GM10266 (cell line): ENCODE results near the gene MYCBP.
A peak's percentile ranks its signal among the peaks of the same experiment; 100 is the strongest.

ENCODE experiments used
- DNase-seq: peaks from one replicate; pipeline ENCODE4 v3.0.0; 2012; ENCODE audit errors: extremely low spot score
- TF ChIP-seq, protein P1 (sequence below): IDR thresholded peaks from 2 replicates; pipeline ENCODE4 v1.5.1; 2012; ENCODE audit warnings: mild to moderate bottlenecking, low read depth; ENCODE audit not compliant: control insufficient read depth, insufficient read depth; ENCODE audit errors: missing control alignments

MYCBP gene

DNA sequence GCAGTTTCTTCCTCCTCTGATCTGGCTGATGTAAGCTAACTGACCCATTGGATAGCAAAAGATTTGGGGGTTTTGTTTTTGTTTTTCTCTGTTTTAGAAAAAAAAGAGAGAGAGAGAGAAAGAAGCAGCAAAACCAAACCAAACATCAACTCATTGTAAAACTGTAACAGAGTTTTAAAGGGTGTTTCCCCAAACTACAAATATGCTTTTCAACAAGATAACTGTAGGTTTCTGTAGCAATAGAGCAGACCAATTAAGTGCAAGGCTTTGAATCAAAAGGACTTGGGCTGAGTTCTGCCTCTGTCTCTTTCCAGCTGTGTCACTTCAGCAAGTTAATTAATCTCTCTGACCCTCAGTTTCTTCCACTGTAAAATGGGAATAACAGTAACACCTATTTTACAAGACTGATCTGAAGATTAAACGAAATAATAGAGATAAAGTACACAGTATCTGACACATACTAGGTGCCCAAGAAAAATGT, 58.1 kb downstream of the MYCBP start:
- peak; percentile 47 for DNase-seq
- TF ChIP-seq, protein P1, sequence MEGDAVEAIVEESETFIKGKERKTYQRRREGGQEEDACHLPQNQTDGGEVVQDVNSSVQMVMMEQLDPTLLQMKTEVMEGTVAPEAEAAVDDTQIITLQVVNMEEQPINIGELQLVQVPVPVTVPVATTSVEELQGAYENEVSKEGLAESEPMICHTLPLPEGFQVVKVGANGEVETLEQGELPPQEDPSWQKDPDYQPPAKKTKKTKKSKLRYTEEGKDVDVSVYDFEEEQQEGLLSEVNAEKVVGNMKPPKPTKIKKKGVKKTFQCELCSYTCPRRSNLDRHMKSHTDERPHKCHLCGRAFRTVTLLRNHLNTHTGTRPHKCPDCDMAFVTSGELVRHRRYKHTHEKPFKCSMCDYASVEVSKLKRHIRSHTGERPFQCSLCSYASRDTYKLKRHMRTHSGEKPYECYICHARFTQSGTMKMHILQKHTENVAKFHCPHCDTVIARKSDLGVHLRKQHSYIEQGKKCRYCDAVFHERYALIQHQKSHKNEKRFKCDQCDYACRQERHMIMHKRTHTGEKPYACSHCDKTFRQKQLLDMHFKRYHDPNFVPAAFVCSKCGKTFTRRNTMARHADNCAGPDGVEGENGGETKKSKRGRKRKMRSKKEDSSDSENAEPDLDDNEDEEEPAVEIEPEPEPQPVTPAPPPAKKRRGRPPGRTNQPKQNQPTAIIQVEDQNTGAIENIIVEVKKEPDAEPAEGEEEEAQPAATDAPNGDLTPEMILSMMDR, result no peak

DNA sequence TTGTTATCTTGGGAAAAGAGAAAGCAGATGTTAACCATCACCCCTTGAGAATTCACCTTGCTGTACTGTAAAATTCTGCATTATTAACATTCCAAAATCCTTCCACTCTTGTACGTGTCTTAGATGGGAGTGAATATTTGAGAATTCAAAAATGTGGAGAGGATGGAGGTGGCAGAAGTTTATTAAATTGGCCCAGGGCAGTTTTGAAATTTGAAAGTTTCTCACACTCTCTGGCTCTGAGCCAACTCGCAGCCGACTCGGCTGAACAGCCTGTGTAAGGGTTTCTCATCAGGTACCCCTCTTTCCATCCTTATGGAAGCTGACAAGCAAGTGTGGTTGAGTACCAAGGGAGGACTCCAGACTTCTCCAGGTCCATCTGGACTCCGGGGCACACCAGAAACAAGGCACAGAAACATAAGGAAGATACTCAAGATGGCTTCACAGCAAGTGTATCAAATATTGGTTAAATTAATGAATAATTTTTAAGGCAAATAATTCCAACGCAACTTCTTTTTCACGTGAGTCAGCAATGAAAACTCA, 58.6 kb downstream of the MYCBP start:
- DNase-seq, result no peak
- TF ChIP-seq, protein P1, result no peak

DNA sequence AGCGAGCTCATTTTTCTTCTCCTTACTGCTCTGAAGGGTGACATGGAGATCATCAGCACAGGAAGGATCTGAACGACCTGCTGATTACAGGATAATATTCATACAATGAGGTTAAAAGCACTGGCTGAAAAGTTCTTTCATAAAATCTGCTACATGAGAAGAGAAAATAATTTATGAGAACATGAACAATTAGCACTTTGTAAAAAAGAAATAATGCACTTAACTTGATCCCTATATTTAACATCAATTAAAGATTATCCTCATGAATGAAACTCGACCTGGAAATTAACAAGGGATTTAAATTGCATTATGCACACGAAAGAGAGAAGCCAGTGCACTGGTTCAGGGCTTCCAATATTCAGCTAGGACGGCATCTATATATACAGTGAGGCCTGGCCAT, 60.2 kb downstream of the MYCBP start:
- DNase-seq, result no peak
- TF ChIP-seq, protein P1, result no peak
